OCI-LY1 (cell line): Measurements from ENCODE around the gene ZNF609.

Experiments used
- EZH2 ChIP-seq: fragments of 200-600 bp; sonication (generic), shearing (Covaris generic); IDR thresholded peaks from 2 replicates; pipeline ENCODE4 v1.8.0; 2017; ENCODE audit warnings: borderline replicate concordance, mixed run types, mild to moderate bottlenecking, antibody characterized with exemption, low read length, moderate library complexity, mixed read lengths
- TF ChIP-seq, protein P1 (sequence below): fragments of 200-600 bp; sonication (generic), shearing (Covaris generic); IDR thresholded peaks from 2 replicates; pipeline ENCODE4 v1.5.1; 2017; ENCODE audit warnings: mild to moderate bottlenecking, antibody characterized with exemption, low read length, moderate library complexity, mixed read lengths

DNA sequence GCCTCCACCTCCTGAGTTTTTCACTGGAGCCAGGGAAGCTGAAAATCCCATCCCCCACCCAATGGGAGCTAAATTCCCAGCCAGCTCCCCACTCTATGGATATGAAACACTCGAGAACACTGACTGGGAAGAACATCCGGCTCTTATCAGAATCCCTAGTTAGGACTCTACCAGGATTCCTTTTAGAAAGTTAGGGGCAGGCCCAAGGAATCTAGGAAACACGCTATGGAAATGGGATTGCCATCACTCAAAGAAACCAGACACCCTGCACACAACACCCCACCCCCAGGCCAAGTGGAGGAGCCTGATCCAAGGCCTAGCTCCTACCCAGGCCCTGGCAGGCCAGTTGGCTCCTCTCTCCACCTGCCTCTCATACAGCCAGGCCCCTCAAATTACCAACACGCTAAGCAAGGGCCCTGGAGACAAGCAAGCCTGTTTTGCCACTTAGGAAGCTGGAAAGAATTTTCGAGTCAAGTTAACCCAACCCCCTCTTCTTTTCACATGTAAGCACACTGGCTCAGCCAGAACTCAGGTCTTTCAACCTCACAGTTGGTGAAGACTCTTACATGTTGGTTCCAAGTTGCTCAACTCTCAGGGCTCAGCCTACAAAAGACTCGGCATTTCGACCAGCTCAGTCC, 239.5 kb downstream of the ZNF609 start:
- TF ChIP-seq, protein P1, sequence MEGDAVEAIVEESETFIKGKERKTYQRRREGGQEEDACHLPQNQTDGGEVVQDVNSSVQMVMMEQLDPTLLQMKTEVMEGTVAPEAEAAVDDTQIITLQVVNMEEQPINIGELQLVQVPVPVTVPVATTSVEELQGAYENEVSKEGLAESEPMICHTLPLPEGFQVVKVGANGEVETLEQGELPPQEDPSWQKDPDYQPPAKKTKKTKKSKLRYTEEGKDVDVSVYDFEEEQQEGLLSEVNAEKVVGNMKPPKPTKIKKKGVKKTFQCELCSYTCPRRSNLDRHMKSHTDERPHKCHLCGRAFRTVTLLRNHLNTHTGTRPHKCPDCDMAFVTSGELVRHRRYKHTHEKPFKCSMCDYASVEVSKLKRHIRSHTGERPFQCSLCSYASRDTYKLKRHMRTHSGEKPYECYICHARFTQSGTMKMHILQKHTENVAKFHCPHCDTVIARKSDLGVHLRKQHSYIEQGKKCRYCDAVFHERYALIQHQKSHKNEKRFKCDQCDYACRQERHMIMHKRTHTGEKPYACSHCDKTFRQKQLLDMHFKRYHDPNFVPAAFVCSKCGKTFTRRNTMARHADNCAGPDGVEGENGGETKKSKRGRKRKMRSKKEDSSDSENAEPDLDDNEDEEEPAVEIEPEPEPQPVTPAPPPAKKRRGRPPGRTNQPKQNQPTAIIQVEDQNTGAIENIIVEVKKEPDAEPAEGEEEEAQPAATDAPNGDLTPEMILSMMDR, result no peak
- TF ChIP-seq EZH2, result no peak
